NB4 (cell line): Measurements from ENCODE around the gene ESYT2.

Experiments used
- DNase-seq: peaks from one replicate; pipeline ENCODE4 v3.0.0; 2010; ENCODE audit warnings: low read depth
- H3K4me3 ChIP-seq: one replicate; pipeline ENCODE4 v1.5.1; 2011; ENCODE audit warnings: mild to moderate bottlenecking, low read depth, low read length, moderate library complexity
- CTCF ChIP-seq: IDR thresholded peaks from one replicate; pipeline ENCODE4 v1.5.1; 2012; ENCODE audit warnings: low read depth, low read length
- MYC ChIP-seq: IDR thresholded peaks from 2 replicates; pipeline ENCODE4 v1.6.1; 2011; ENCODE audit warnings: low read depth, low read length
- POLR2A ChIP-seq: IDR thresholded peaks from 2 replicates; pipeline ENCODE4 v1.6.1; 2011; ENCODE audit warnings: mild to moderate bottlenecking; ENCODE audit not compliant: insufficient read length; ENCODE audit errors: extremely low read depth
- TF ChIP-seq, protein P1 (sequence below): IDR thresholded peaks from 2 replicates; pipeline ENCODE4 v1.6.1; 2011; ENCODE audit warnings: low read depth, low read length

The ESYT2 gene

GRCh38 chr7:158753900-158754299 lies 75.4 kb downstream of the ESYT2 start:
- DNase-seq = no peak
- TF ChIP-seq MYC (no peak), CTCF (no peak), POLR2A (no peak)
- TF ChIP-seq, protein P1, sequence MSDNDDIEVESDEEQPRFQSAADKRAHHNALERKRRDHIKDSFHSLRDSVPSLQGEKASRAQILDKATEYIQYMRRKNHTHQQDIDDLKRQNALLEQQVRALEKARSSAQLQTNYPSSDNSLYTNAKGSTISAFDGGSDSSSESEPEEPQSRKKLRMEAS = no peak
- H3K4me3 ChIP-seq = no peak overlapping the region

GRCh38 chr7:158751751-158752150 lies 77.6 kb downstream of the ESYT2 start:
- TF ChIP-seq POLR2A = no peak
- no peak for TF ChIP-seq MYC
- no peak for TF ChIP-seq CTCF
- TF ChIP-seq, protein P1 = no peak

DNA sequence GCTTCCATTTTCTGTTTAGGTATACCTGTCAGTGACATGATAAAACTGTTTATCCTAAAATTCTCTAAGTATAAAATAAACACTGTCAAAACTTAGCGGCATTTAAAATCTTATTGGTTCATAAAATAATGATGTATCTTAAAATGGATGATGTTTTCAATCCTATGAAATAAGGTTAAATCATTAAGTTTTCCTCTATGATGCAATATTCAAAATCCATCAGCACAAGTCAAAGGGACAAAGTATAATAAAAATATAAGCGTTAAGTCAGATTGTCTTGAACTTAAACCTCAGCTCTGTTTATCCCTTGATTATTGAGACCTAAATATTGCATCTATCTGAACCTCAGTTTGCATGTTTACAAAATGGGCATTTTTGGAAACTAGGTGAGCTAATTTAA lies 78.1 kb downstream of the ESYT2 start:
- H3K4me3 ChIP-seq = no peak overlapping the region
- DNase-seq = no peak
- TF ChIP-seq, protein P1 = no peak
- TF ChIP-seq MYC (no peak), POLR2A (no peak), CTCF (no peak)

More at GRCh38 chr7:158751751-158752150, 77.6 kb downstream of the ESYT2 start:
- H3K4me3 ChIP-seq = no peak overlapping the region
- DNase-seq = no peak

- TF ChIP-seq POLR2A (no peak), CTCF (no peak), MYC (no peak)
- TF ChIP-seq, protein P1 = no peak
- no peak for DNase-seq
- H3K4me3 ChIP-seq = no peak overlapping the region
These were observed 78.6 kb downstream of the ESYT2 start for GRCh38 chr7:158750702-158751101.

- H3K4me3 ChIP-seq = no peak overlapping the region
- no peak for DNase-seq
- TF ChIP-seq MYC (no peak), POLR2A (no peak), CTCF (no peak)
- TF ChIP-seq, protein P1 = no peak
These were observed 79.9 kb downstream of the ESYT2 start for GRCh38 chr7:158749396-158749795.

DNA sequence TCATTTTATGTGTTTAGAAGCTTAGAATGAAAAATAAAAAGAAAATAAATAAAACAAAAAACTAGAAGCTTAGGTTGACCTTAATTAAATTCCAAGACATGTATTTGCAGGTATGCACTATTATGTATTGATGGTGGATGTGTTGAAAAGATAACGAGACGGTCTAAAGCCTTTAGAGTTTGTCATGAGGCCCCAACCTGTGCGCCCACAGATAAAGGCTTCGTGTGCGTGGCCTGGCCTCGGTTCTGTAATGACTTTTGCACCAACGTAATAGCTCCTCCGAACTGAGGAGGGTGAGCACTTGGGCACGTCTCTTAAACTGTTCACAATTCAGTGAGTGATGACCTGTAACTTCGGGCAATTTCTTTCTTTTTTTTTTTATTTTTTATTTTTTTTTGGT lies 81.0 kb downstream of the ESYT2 start:
- H3K4me3 ChIP-seq = no peak overlapping the region
- no peak for DNase-seq
- TF ChIP-seq MYC = no peak
- TF ChIP-seq CTCF = no peak
- TF ChIP-seq, protein P1 = no peak
- TF ChIP-seq POLR2A = no peak
